HG03103 (cell line): ENCODE data around the gene ATP6V0E2.

Source experiments
- ATAC-seq: cut with Tn5 transposase; IDR thresholded peaks from one replicate; pipeline ENCODE4 v1.9.1; 2021; ENCODE audit warnings: low read depth; ENCODE audit not compliant: unreplicated experiment

Gene ATP6V0E2

GRCh38 chr7:149860821-149861727 is 12.7 kb upstream of the ATP6V0E2 start:
- ATAC-seq = no peak

DNA sequence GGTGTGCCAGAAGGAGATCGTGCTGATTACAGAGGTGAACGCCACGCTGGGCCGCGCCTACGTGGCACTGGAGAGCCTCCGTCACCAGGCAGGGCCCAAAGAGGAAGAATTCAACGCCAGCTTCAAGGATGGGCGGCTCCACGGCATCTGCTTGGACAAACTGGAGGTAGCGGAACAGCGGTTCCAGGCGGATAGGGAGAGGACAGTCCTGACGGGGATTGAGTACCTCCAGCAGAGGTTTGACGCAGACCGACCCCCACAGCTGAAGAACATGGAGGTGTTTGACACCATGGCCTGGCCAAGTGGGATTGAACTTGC is 12.1 kb upstream of the ATP6V0E2 start:
- no peak for ATAC-seq

- ATAC-seq = no peak
Observed at GRCh38 chr7:149862156-149862555, 11.6 kb upstream of the ATP6V0E2 start.

GRCh38 chr7:149863500-149863899 is 10.3 kb upstream of the ATP6V0E2 start:
- no peak for ATAC-seq

GRCh38 chr7:149864023-149864422 is 9.7 kb upstream of the ATP6V0E2 start:
- ATAC-seq = no peak

- no peak for ATAC-seq
Observed at GRCh38 chr7:149864751-149865150, 9.0 kb upstream of the ATP6V0E2 start.

DNA sequence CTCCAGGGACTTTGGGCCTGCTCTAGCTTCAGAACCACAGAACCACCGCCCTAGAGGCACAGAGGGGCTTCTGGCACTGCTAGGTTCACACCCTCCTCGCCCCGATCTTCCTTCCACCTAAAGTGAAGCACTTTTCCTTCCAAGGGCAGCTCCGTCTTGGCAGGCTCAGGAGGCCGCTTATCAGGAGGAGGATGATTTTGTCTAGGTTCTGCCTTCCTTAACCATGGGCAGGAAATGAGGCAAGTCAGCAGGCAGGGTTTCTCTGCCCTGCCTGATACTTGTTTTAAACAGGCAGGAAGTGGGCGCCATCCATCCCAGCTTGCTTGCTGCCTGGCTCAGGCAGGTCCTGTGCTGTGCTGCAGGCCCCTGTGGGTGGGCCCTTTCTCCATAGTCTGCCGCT is 8.3 kb upstream of the ATP6V0E2 start:
- ATAC-seq = no peak

- ATAC-seq = no peak
Observed at GRCh38 chr7:149866139-149866778, 7.5 kb upstream of the ATP6V0E2 start.

DNA sequence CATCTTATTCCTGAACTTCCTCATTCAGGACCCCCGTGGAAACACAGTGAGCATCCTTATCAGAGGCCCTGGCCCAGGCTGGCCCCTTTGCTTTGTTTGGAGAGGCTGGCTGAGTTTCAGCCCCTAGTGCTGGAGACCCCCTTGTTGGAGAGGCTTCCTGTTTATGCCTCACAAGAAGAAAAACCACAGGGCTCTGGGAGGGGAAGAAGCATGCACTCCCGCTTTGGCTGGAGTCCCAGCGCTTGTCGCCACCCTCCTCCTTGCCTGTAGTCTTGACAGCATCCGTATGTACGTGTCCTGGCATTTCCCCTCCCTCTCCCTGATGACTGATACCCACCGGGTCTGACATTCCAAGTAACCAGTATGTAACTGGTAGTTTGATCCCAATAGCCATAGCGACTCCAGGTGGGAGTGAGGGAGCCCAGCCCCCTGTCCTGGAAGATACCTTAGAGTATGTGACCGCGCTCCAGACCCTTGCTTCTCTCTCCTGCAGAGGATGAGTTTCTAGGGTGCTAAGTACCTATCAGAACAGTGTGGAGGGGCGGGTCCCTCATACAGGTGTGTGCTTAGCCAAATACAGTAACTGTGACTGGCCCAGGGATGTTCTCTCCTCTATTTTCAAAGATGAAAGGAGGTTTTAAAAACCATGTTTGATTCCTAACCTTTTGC is 6.9 kb upstream of the ATP6V0E2 start:
- ATAC-seq = no peak

- no peak for ATAC-seq
Observed at GRCh38 chr7:149867762-149868622, 5.8 kb upstream of the ATP6V0E2 start.

DNA sequence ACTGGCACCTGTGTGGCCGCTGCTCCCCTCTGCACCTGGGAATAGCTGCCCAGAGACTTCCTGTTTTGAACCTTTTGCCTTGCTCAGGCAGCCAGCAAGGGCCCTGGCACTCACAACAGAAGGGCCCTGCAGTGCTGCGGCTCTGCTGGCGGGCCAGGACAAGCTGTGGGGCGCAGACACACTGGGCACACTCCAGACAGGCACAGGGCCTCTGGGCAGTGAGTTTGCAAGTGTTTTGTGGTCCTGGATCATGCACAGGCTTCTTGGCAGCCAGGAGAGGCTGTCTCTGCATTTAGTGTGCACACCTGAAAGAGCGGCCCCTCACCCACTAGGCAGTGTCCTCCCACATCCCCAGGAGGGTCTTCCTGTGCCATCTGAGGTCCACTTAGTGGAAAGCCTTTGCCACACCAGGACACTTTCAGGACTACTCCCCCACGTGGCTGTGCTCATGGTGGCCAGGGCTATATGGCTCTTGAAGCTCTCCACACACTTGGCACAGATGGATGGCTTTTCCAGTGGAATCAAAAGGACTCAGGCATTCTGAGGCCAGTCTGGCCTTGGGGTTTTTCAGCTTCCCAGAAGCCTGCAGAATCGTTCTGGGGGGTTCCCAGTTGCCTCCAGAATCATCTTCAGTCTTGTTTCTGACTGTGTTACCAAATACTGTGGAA is 5.0 kb upstream of the ATP6V0E2 start:
- no peak for ATAC-seq

DNA sequence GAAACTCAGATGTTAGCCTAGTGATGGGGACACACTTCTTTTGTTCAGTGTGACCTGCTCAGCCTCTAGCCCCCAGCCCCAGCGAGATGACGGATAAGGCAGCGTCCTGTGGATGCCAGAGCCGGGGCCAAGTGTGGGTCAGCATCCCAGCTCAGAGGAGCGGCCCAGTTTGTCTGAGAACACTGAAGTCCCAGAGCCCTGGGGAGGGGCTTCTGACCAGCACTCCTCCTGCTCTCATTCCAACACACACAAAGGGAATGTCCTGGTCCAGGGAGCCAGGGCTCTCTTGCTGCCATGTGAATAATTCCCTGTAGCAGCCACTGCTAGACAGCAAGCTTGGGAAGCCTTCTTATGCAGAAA is 4.5 kb upstream of the ATP6V0E2 start:
- no peak for ATAC-seq

- ATAC-seq = no peak
Observed at GRCh38 chr7:149869867-149870266, 3.9 kb upstream of the ATP6V0E2 start.

GRCh38 chr7:149870274-149870673 is 3.5 kb upstream of the ATP6V0E2 start:
- no peak for ATAC-seq

DNA sequence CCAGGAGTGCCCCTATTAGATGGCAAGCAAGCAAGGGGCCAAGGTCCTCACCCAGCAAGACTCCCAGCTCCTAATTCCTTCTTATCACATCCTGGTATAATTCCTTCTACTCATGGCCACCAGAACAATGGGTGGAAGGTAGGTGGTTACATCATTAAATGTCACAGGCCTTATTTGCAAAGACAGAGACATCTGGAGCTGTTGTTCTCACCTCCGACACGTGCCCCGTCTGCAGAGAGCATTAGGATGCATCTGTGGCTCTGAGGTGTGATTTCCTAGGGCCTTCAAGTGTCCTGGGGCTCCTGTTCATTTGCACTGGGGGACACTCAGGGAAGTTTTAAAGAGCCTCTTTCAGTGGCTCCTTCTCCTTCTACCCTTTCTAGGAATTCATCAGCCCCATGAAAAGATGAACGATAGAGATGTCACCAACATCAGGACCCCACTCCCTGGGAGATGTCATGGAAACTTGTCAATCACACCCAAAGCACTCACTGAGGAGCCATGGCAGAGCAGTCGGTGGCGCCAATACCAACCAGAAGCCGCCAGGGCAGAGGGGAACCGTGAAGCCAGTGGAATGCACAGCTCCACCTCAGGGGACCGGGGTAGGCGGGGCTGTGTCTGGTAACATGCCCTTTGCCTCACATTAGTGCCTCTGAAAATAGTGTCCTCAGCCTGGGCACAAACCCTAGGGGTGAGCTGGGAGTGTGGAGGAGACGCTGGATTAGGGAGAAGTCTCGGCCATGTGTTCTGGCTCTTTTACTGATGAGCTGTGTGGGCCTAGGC is 2.9 kb upstream of the ATP6V0E2 start:
- no peak for ATAC-seq

DNA sequence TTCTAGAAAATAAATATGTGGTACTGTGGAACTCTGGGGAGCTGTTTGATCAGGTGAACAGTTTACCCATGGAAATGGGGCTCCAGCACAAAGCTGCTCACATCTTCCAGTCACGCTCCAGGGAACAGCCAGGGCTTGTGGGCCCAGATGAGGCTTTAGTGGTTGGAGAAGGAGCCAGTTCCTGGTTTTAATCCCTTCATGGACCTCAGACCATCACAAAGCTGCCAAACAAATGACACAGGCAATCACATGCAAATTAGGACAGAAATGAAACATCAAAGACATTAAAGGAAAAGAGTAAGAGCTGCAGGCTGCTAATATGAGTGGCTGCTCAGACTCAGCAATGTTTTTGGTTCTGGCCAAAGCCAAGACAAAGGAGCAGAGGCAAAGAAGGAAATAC is 2.2 kb upstream of the ATP6V0E2 start:
- ATAC-seq = no peak

GRCh38 chr7:149872419-149873073 is 1.2 kb upstream of the ATP6V0E2 start:
- no peak for ATAC-seq

GRCh38 chr7:149873970-149874643 is 338 bp downstream of the ATP6V0E2 start:
- peak; percentile 25 for ATAC-seq
